Left lung (tissue), 10 donors: Measurements from ENCODE around the gene ZSCAN22. TPM values are rescaled to one million over a fixed set of nuclear protein-coding genes. Genes with fewer than 3 reads are reported as not detected.

Experiments
- ATAC-seq: fragments of 200-7000 bp; cut with Tn5 transposase; one replicate; pipeline ENCODE4 v1.9.1; 2020; ENCODE audit warnings: moderate library complexity
- DNase-seq, 4 donors: peaks; one replicate each; pipeline ENCODE4 v3.0.0-alpha.2; 2013 to 2020
- H3K27ac ChIP-seq, 2 donors: fragments of 200-600 bp; sonication (generic) in 1 of 2; one replicate each; pipeline versions ENCODE4 v1.5.0 to v1.8.0; 2020 to 2021
- H3K27me3 ChIP-seq, 2 donors: fragments of 200-600 bp; sonication (generic) in 1 of 2; one replicate each; pipeline versions ENCODE4 v1.5.0 to v1.8.0; 2020 to 2021
- H3K36me3 ChIP-seq, 2 donors: fragments of 200-600 bp; sonication (generic) in 1 of 2; one replicate each; pipeline versions ENCODE4 v1.5.0 to v1.8.0; 2020 to 2021
- H3K4me1 ChIP-seq, 2 donors: fragments of 200-600 bp; one replicate each; pipeline ENCODE4 v1.8.0; 2021
- H3K4me3 ChIP-seq, 2 donors: fragments of 200-600 bp; sonication (generic) in 1 of 2; one replicate each; pipeline versions ENCODE4 v1.5.0 to v1.8.0; 2020 to 2021; ENCODE audit warnings: mild to moderate bottlenecking in 1 of 2
- H3K9me3 ChIP-seq, 2 donors: fragments of 200-600 bp; sonication (generic) in 1 of 2; one replicate each; pipeline versions ENCODE4 v1.5.0 to v1.8.0; 2020 to 2021
- CTCF ChIP-seq, 2 donors: fragments of 200-600 bp; sonication (generic) in 1 of 2; IDR thresholded peaks; one replicate each; pipeline versions ENCODE4 v1.5.0 to v1.8.0; 2021; ENCODE audit warnings: antibody characterized with exemption in 2 of 2
- intact Hi-C, 2 donors: fragments of 100-400 bp; cut with DNase I; formaldehyde crosslinking; loops; one replicate each; pipeline versions ENCODE4 v1.11.2 to v1.14.2; 2022
- polyA plus RNA-seq, 6 donors: library from polyadenylated mRNA; unstranded; fragments of 120-200 nt; gene quantifications; one replicate each; pipeline ENCODE4 v1.2.1, GENCODE V29; 2013; ENCODE audit not compliant: insufficient read length in 6 of 6
- total RNA-seq, 2 donors: library from RNA; stranded (reverse); fragmentation: NEBNext Ultra II Directional; extraction: Animal tissue kit (Norgen Biotek cat#: 25700); gene quantifications; one replicate each; pipeline ENCODE4 v1.2.1, GENCODE V29; 2021
- donor health status: DM: no; HTN: yes; CAD: no.
- donor health status: DM: no; HTN: no; CAD: no.

Gene ZSCAN22
- total and polyA plus RNA-seq, 8 donors: 3.4 to 5.0 (median 4.0) TPM

GRCh38 chr19:58279042-58279924 lies 47.5 kb upstream of the ZSCAN22 start:
- Histone ChIP-seq H3K27me3 (no peaks in the 10 kb centered on the region), H3K9me3 (peaks cover 0 to 32% of the 10 kb centered on the region in 2 donors), H3K4me1 (peaks cover 0 to 21% of the 10 kb centered on the region in 2 donors), H3K36me3 (peaks cover 0 to 20% of the 10 kb centered on the region in 2 donors), H3K27ac (peak overlapping the region; percentile 83 to 88), H3K4me3 (peak overlapping the region; percentile 78 to 79)
- ATAC-seq (peak; percentile 56), DNase-seq (peak; percentile 62 to 90 (median 76))
- intact Hi-C loops: no loop called here
- no peak for TF ChIP-seq CTCF (IDR thresholded peaks at IDR 0.05)

- intact Hi-C loops: no loop called here
- Histone ChIP-seq H3K36me3 (peaks cover 0 to 16% of the 10 kb centered on the region in 2 donors), H3K27me3 (no peaks in the 10 kb centered on the region), H3K4me1 (peaks cover 0 to 21% of the 10 kb centered on the region in 2 donors), H3K4me3 (peak overlapping the region in 1 of 2 donors; percentile 78), H3K27ac (peak overlapping the region in 1 of 2 donors; percentile 83), H3K9me3 (peaks cover 0 to 32% of the 10 kb centered on the region in 2 donors)
- DNase-seq (no peak), ATAC-seq (no peak)
- TF ChIP-seq CTCF (IDR thresholded peaks at IDR 0.05): no peak
These were observed 46.9 kb upstream of the ZSCAN22 start for GRCh38 chr19:58279925-58280316.

GRCh38 chr19:58284199-58284598 lies 42.6 kb upstream of the ZSCAN22 start:
- no peak overlapping the region for H3K27ac ChIP-seq
- H3K4me1 ChIP-seq: peaks cover 0 to 14% of the 10 kb centered on the region in 2 donors
- no peak overlapping the region for H3K4me3 ChIP-seq
- DNase-seq (no peak), ATAC-seq (no peak)
- H3K9me3 ChIP-seq: peaks cover 0 to 36% of the 10 kb centered on the region in 2 donors
- peaks cover 0 to 45% of the 10 kb centered on the region in 2 donors for H3K36me3 ChIP-seq
- intact Hi-C loops: no loop called here
- H3K27me3 ChIP-seq: no peaks in the 10 kb centered on the region
- no peak for TF ChIP-seq CTCF (IDR thresholded peaks at IDR 0.05)

- no peaks in the 10 kb centered on the region for H3K27me3 ChIP-seq
- no peak for DNase-seq
- intact Hi-C loops: no loop called here
- H3K4me1 ChIP-seq: no peaks in the 10 kb centered on the region
- ATAC-seq: no peak
- no peak for TF ChIP-seq CTCF (IDR thresholded peaks at IDR 0.05)
- H3K36me3 ChIP-seq: peaks cover 0 to 100% of the 10 kb centered on the region in 2 donors
- H3K4me3 ChIP-seq: no peak overlapping the region
- H3K27ac ChIP-seq: no peak overlapping the region
- peaks cover 0 to 86% of the 10 kb centered on the region in 2 donors for H3K9me3 ChIP-seq
These were observed 34.9 kb upstream of the ZSCAN22 start for GRCh38 chr19:58291943-58292342.

DNA sequence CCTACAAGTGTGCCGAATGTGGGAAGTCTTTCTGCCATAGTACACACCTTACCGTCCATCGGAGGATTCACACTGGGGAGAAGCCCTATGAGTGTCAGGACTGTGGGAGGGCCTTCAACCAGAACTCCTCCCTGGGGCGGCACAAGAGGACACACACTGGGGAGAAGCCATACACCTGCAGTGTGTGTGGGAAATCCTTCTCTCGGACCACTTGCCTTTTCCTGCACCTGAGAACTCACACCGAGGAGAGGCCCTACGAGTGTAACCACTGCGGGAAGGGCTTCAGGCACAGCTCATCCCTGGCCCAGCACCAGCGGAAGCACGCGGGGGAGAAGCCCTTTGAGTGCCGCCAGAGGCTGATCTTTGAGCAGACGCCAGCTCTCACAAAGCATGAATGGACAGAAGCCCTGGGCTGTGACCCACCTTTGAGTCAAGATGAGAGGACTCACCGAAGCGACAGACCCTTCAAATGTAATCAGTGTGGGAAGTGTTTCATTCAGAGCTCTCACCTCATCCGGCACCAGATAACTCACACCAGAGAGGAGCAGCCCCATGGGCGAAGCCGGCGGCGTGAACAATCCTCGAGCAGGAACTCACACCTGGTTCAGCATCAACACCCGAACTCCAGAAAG lies 31.9 kb upstream of the ZSCAN22 start:
- no peak for TF ChIP-seq CTCF (IDR thresholded peaks at IDR 0.05)
- ATAC-seq (no peak), DNase-seq (no peak)
- H3K27me3 ChIP-seq: no peaks in the 10 kb centered on the region
- no peak overlapping the region for H3K4me3 ChIP-seq
- no peaks in the 10 kb centered on the region for H3K4me1 ChIP-seq
- peaks cover 0 to 95% of the 10 kb centered on the region in 2 donors for H3K9me3 ChIP-seq
- no peak overlapping the region for H3K27ac ChIP-seq
- H3K36me3 ChIP-seq: peaks cover 0 to 99% of the 10 kb centered on the region in 2 donors
- intact Hi-C loops: no loop called here
